ENCODE results near the gene PCBD1. TPM values are rescaled to one million over a fixed set of nuclear protein-coding genes. Genes with fewer than 3 reads are reported as not detected.

The PCBD1 gene
- total RNA-seq (ENCODE audit: low replicate concordance) = 34.6 and 43.9 TPM in 2 replicates

DNA sequence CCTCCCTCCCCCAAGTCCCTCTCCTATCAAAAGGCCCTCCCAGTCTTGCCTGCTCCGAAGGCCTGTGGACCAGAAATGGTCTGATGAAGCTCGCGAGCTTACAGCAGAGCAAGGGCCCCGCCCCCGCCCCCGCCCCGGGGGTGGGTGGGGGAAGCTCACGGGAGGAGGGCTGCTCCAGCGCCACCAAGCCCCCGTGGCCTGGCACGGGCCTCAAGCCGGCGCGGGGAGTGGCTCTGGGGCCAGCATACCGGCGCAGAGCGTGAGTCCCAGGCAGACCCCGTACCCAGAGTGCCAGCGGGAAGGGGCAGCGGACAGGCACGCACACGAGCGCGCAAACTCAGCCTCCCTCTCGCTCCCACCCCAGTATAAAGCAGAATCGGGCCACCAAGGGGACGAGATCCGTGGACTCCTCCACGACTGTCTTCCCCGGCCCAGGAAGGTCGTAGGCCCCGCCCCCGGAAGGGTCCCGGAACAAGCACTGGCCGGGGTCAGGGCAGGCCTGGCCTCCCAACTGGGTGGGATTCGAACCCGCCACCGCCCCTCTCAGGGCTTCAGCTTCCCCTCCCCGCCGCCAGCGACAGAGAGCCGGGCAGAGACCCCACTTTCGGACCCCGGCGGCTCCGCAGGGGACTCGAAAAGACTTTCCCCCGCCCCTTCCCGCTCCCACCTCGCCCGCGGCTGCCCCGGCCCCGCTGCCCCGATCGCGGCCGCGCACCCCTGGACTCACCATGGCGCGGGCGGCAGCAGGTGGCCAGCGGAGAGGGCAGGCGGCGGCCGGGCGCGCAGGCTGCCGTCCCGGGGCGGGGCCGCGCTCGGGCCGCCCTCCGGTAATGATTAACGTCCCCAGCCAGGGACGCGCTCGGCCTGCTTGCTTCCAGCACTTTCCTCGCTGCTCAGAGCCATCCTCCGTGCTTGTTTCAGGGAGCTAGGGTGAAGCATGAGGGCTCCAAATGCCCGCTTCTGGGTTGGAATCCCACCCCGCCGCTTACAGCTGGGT is at the start of gene PCBD1:
PCBD1 (minus strand) TSS at position 762 of the 997 bp plus-strand sequence; CDS start at position 730, 32 bp downstream.
- Mint-ChIP-seq H3K9me3 (no peaks in the 10 kb centered on the region), H3K27ac (no peak within 1 kb of the TSS), H3K4me1 (peaks cover 23% of the 10 kb centered on the region), H3K4me3 (peak within 1 kb of the TSS; percentile 89), H3K27me3 (ENCODE audit: insufficient read depth, low read depth) (peaks cover 3% of the 10 kb centered on the region), H3K36me3 (peaks cover 9% of the 10 kb centered on the region)
- Histone ChIP-seq H3K4me3 (peak within 1 kb of the TSS; percentile 58), H4K20me1 (ENCODE audit: low read depth) (no peaks in the 10 kb centered on the region), H3K9me3 (ENCODE audit: low read depth) (no peaks in the 10 kb centered on the region), H2AFZ (replicated peaks) (peak within 1 kb of the TSS; percentile 75), H3F3A (ENCODE audit: low read depth) (peaks cover 19% of the 10 kb centered on the region), H3K36me3 (peaks cover 2% of the 10 kb centered on the region), H3K4me1 (peaks cover 19% of the 10 kb centered on the region), H3K4me2 (peak within 1 kb of the TSS; percentile 94), H3K9ac (peak within 1 kb of the TSS; percentile 17), H3K27ac (no peak within 1 kb of the TSS), H3K27me3 (no peaks in the 10 kb centered on the region), H3K79me2 (ENCODE audit: low read depth) (no peaks in the 10 kb centered on the region)
- DNase-seq (ENCODE audit: low spot score) = peak; percentile 83
- no peak for TF ChIP-seq EZH2phosphoT487 (IDR thresholded peaks at IDR 0.05)

DNA sequence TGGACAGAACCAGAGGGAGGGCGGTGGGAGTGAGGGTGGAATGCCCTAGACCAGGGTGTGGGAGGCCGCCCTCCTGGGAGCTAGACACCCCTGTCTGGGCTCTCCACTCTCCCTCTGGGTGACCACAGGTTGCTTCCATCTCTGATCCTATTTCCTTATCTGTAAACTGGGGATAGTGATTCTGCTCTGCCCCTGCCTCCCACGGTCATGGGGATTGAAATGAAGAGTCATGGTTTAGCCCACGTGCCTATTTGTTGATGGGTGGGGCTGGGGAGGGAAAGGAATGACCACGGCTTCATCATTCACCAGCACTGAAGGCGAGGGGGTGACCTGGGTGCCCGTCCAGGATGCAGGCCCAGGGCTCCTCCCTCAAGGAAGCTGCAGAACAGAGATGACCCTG is 49.3 kb upstream of the PCBD1 start:
- no peak overlapping the region for H3K9ac ChIP-seq
- H3K36me3 ChIP-seq = no peaks in the 10 kb centered on the region
- H3K4me3 ChIP-seq = no peak overlapping the region
- H3K27ac ChIP-seq = no peak overlapping the region
- peaks cover 7% of the 10 kb centered on the region for H3K27me3 Mint-ChIP-seq (ENCODE audit: insufficient read depth, low read depth)
- H3K79me2 ChIP-seq (ENCODE audit: low read depth) = no peaks in the 10 kb centered on the region
- no peaks in the 10 kb centered on the region for H3K9me3 ChIP-seq (ENCODE audit: low read depth)
- no peak overlapping the region for H3K27ac Mint-ChIP-seq
- H3K4me1 ChIP-seq = peaks cover 3% of the 10 kb centered on the region
- H3K4me3 Mint-ChIP-seq = no peak overlapping the region
- no peak overlapping the region for H3K4me2 ChIP-seq
- no peaks in the 10 kb centered on the region for H3K36me3 Mint-ChIP-seq
- DNase-seq (ENCODE audit: low spot score) = no peak
- peaks cover 4% of the 10 kb centered on the region for H3F3A ChIP-seq (ENCODE audit: low read depth)
- H4K20me1 ChIP-seq (ENCODE audit: low read depth) = no peaks in the 10 kb centered on the region
- H3K27me3 ChIP-seq = no peaks in the 10 kb centered on the region
- no peaks in the 10 kb centered on the region for H3K9me3 Mint-ChIP-seq
- no peak overlapping the region for H2AFZ ChIP-seq (replicated peaks)
- H3K4me1 Mint-ChIP-seq = peaks cover 22% of the 10 kb centered on the region
- TF ChIP-seq EZH2 (IDR thresholded peaks at IDR 0.05) (no peak), EZH2phosphoT487 (IDR thresholded peaks at IDR 0.05) (no peak)
- TF ChIP-seq, protein P1, sequence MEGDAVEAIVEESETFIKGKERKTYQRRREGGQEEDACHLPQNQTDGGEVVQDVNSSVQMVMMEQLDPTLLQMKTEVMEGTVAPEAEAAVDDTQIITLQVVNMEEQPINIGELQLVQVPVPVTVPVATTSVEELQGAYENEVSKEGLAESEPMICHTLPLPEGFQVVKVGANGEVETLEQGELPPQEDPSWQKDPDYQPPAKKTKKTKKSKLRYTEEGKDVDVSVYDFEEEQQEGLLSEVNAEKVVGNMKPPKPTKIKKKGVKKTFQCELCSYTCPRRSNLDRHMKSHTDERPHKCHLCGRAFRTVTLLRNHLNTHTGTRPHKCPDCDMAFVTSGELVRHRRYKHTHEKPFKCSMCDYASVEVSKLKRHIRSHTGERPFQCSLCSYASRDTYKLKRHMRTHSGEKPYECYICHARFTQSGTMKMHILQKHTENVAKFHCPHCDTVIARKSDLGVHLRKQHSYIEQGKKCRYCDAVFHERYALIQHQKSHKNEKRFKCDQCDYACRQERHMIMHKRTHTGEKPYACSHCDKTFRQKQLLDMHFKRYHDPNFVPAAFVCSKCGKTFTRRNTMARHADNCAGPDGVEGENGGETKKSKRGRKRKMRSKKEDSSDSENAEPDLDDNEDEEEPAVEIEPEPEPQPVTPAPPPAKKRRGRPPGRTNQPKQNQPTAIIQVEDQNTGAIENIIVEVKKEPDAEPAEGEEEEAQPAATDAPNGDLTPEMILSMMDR (IDR thresholded peaks at IDR 0.05) = no peak

DNA sequence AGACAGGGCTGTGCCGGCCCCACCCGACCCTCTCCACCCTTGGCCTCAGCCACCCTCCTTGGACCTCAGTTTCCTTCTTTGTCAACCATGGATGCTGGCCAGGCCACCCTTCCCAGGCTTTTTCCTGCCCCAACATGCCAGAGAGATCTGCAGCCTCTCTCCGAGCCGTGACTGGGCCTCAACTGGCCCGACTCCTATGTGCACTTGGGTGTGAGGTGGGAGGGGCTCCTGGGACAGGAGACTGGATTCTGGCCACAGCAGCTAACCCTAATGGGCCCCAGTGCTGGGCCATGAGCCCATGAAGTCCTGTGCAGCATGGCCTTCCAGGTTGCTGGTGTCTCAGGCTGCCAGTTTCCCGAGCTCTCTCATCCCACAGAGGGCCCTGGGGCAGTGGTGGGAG is 47.7 kb upstream of the PCBD1 start:
- Histone ChIP-seq H3K36me3 (no peaks in the 10 kb centered on the region), H3K4me1 (peaks cover 3% of the 10 kb centered on the region), H3K9me3 (ENCODE audit: low read depth) (no peaks in the 10 kb centered on the region), H3F3A (ENCODE audit: low read depth) (peaks cover 4% of the 10 kb centered on the region), H3K79me2 (ENCODE audit: low read depth) (no peaks in the 10 kb centered on the region), H3K27ac (no peak overlapping the region), H2AFZ (replicated peaks) (no peak overlapping the region), H3K27me3 (no peaks in the 10 kb centered on the region), H4K20me1 (ENCODE audit: low read depth) (no peaks in the 10 kb centered on the region), H3K9ac (no peak overlapping the region), H3K4me3 (no peak overlapping the region), H3K4me2 (no peak overlapping the region)
- Mint-ChIP-seq H3K27me3 (ENCODE audit: insufficient read depth, low read depth) (peaks cover 11% of the 10 kb centered on the region), H3K36me3 (no peaks in the 10 kb centered on the region), H3K4me1 (peaks cover 17% of the 10 kb centered on the region), H3K4me3 (no peak overlapping the region), H3K9me3 (no peaks in the 10 kb centered on the region), H3K27ac (no peak overlapping the region)
- no peak for DNase-seq (ENCODE audit: low spot score)
- TF ChIP-seq, protein P1 (IDR thresholded peaks at IDR 0.05) = no peak
- TF ChIP-seq EZH2phosphoT487 (IDR thresholded peaks at IDR 0.05) (no peak), EZH2 (IDR thresholded peaks at IDR 0.05) (no peak)

DNA sequence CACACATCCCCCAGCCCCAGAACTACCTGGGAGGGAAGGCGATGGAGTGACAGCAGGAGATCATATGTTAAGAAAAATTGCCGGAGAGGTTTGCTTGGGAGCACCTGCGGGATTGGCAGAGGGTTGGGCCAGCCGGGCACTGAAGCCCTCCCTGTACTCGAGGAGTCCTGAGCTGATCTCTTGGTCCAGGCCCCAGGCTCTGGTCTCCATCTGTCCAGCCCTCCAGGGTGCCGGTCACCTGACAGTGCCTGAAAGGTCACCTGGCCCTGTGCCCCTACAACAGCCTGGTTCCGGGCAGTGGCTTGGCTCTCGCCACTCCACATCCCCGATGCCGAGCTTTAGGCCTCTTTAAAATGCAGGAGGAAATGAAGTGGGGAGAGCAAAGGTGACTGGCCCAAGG is 47.3 kb upstream of the PCBD1 start:
- H3K36me3 Mint-ChIP-seq = no peaks in the 10 kb centered on the region
- no peaks in the 10 kb centered on the region for H3K27me3 ChIP-seq

More for the DNA sequence above, 47.3 kb upstream of the PCBD1 start:
- TF ChIP-seq EZH2phosphoT487 (IDR thresholded peaks at IDR 0.05) (no peak), EZH2 (IDR thresholded peaks at IDR 0.05) (no peak)
- TF ChIP-seq, protein P1 (IDR thresholded peaks at IDR 0.05) = no peak
- no peaks in the 10 kb centered on the region for H3K36me3 ChIP-seq
- H3K27ac Mint-ChIP-seq = no peak overlapping the region
- H3K4me1 ChIP-seq = peaks cover 3% of the 10 kb centered on the region
- no peak for DNase-seq (ENCODE audit: low spot score)
- H3K79me2 ChIP-seq (ENCODE audit: low read depth) = no peaks in the 10 kb centered on the region
- peaks cover 4% of the 10 kb centered on the region for H3F3A ChIP-seq (ENCODE audit: low read depth)
- no peaks in the 10 kb centered on the region for H4K20me1 ChIP-seq (ENCODE audit: low read depth)
- H3K4me3 ChIP-seq = no peak overlapping the region
- H3K4me3 Mint-ChIP-seq = no peak overlapping the region
- H3K27me3 Mint-ChIP-seq (ENCODE audit: insufficient read depth, low read depth) = peaks cover 11% of the 10 kb centered on the region
- H3K9ac ChIP-seq = no peak overlapping the region
- H3K4me1 Mint-ChIP-seq = peaks cover 16% of the 10 kb centered on the region
- no peak overlapping the region for H3K4me2 ChIP-seq
- H3K9me3 Mint-ChIP-seq = no peaks in the 10 kb centered on the region
- H3K27ac ChIP-seq = no peak overlapping the region
- no peak overlapping the region for H2AFZ ChIP-seq (replicated peaks)
- H3K9me3 ChIP-seq (ENCODE audit: low read depth) = no peaks in the 10 kb centered on the region

Data from neural progenitor cell (in vitro differentiated cells).